Esophagus squamous epithelium (tissue), 4 donors: Measurements from ENCODE around the gene SMIM21.

Source experiments
- POLR2A ChIP-seq, 4 donors: fragments of 450-650 bp; IDR thresholded peaks; one replicate each; pipeline ENCODE4 v1.6.1; 2017; ENCODE audit warnings: antibody characterized with exemption in 4 of 4, mild to moderate bottlenecking in 4 of 4, moderate library complexity in 3 of 4
- TF ChIP-seq, protein P1 (sequence below), 6 experiments: fragments of 450-650 bp in 4 of 6; fragments of 200-600 bp in 2 of 6; sonication (generic) in 2 of 6; IDR thresholded peaks; one replicate each; pipeline ENCODE4 v1.5.1; 2016 to 2019; ENCODE audit warnings: antibody characterized with exemption in 6 of 6, mild to moderate bottlenecking in 4 of 6, moderate library complexity in 4 of 6

- no peak for TF ChIP-seq POLR2A (IDR thresholded peaks at IDR 0.05)
- TF ChIP-seq, protein P1, sequence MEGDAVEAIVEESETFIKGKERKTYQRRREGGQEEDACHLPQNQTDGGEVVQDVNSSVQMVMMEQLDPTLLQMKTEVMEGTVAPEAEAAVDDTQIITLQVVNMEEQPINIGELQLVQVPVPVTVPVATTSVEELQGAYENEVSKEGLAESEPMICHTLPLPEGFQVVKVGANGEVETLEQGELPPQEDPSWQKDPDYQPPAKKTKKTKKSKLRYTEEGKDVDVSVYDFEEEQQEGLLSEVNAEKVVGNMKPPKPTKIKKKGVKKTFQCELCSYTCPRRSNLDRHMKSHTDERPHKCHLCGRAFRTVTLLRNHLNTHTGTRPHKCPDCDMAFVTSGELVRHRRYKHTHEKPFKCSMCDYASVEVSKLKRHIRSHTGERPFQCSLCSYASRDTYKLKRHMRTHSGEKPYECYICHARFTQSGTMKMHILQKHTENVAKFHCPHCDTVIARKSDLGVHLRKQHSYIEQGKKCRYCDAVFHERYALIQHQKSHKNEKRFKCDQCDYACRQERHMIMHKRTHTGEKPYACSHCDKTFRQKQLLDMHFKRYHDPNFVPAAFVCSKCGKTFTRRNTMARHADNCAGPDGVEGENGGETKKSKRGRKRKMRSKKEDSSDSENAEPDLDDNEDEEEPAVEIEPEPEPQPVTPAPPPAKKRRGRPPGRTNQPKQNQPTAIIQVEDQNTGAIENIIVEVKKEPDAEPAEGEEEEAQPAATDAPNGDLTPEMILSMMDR (IDR thresholded peaks at IDR 0.05): no peak
These were observed 49.6 kb downstream of the SMIM21 start for GRCh38 chr18:75377926-75378325.
